ENCODE data around the gene TRIM49D2. TPM values are rescaled to one million over a fixed set of nuclear protein-coding genes. Genes with fewer than 3 reads are reported as not detected.
"Not testable (repeated sequence)": the region's sequence is repeated elsewhere in the genome, so short reads cannot be mapped to it uniquely, and the experiment has no call there.

The TRIM49D2 gene
- not detected in 2 replicates for total RNA-seq (2021)
- Bru-seq, nascent RNA: not detected
- BruChase-seq, experiment 1, labeled RNA remaining after a 2-hour chase: not detected
- not detected for BruChase-seq, experiment 2, labeled RNA remaining after a 6-hour chase
- long read RNA-seq: 0 reads

- H3K27ac ChIP-seq (ENCODE audit: low read depth, low read length, poor library complexity, severe bottlenecking); H3K36me3 ChIP-seq (ENCODE audit: insufficient read depth, low read length, poor library complexity, severe bottlenecking); DNase-seq (ENCODE audit: low spot score); BruUV-seq (replicated peaks); H3K27me3 ChIP-seq (replicated peaks; ENCODE audit: insufficient read depth, low read depth, low read length, poor library complexity); H3K4me1 ChIP-seq (ENCODE audit: insufficient read depth, low read length, poor library complexity, severe bottlenecking); POLR2A ChIA-PET (ENCODE audit: low non-redundant PET); intact Hi-C loops (cut with micrococcal nuclease; ENCODE audit: unreplicated experiment); CTCF ChIA-PET; H3K9me3 ChIP-seq (ENCODE audit: low read depth, low read length, poor library complexity, severe bottlenecking); H3K4me3 ChIP-seq (ENCODE audit: low read depth, low read length, poor library complexity, severe bottlenecking): not testable (repeated sequence)
Measured at GRCh38 chr11:89923764-89924163, at the start of gene TRIM49D2. Gene TRIM49D2, plus strand, starts transcription at chr11:89924064. Its CDS starts 2,698 bp downstream, at chr11:89926762.

GRCh38 chr11:89877511-89877910 is 46.4 kb upstream of the TRIM49D2 start:
- H3K4me3 ChIP-seq (ENCODE audit: low read depth, low read length, poor library complexity, severe bottlenecking); H3K4me1 ChIP-seq (ENCODE audit: insufficient read depth, low read length, poor library complexity, severe bottlenecking); POLR2A ChIA-PET (ENCODE audit: low non-redundant PET); intact Hi-C loops (cut with micrococcal nuclease; ENCODE audit: unreplicated experiment); H3K27me3 ChIP-seq (replicated peaks; ENCODE audit: insufficient read depth, low read depth, low read length, poor library complexity); BruUV-seq (replicated peaks); H3K27ac ChIP-seq (ENCODE audit: low read depth, low read length, poor library complexity, severe bottlenecking); H3K9me3 ChIP-seq (ENCODE audit: low read depth, low read length, poor library complexity, severe bottlenecking); H3K36me3 ChIP-seq (ENCODE audit: insufficient read depth, low read length, poor library complexity, severe bottlenecking); DNase-seq (ENCODE audit: low spot score); CTCF ChIA-PET: not testable (repeated sequence)

- intact Hi-C loops (cut with micrococcal nuclease; ENCODE audit: unreplicated experiment); H3K9me3 ChIP-seq (ENCODE audit: low read depth, low read length, poor library complexity, severe bottlenecking); H3K36me3 ChIP-seq (ENCODE audit: insufficient read depth, low read length, poor library complexity, severe bottlenecking); BruUV-seq (replicated peaks); H3K4me1 ChIP-seq (ENCODE audit: insufficient read depth, low read length, poor library complexity, severe bottlenecking); H3K27ac ChIP-seq (ENCODE audit: low read depth, low read length, poor library complexity, severe bottlenecking); H3K27me3 ChIP-seq (replicated peaks; ENCODE audit: insufficient read depth, low read depth, low read length, poor library complexity); POLR2A ChIA-PET (ENCODE audit: low non-redundant PET); DNase-seq (ENCODE audit: low spot score); H3K4me3 ChIP-seq (ENCODE audit: low read depth, low read length, poor library complexity, severe bottlenecking); CTCF ChIA-PET: not testable (repeated sequence)
Measured at GRCh38 chr11:89893245-89893644, 30.6 kb upstream of the TRIM49D2 start.

GRCh38 chr11:89900809-89901208 is 23.1 kb upstream of the TRIM49D2 start:
- intact Hi-C loops (cut with micrococcal nuclease; ENCODE audit: unreplicated experiment); POLR2A ChIA-PET (ENCODE audit: low non-redundant PET); DNase-seq (ENCODE audit: low spot score): not testable (repeated sequence)

GRCh38 chr11:89922195-89922660 is 1.6 kb upstream of the TRIM49D2 start, which contains the start of gene TRIM49D1:
Gene TRIM49D1, minus strand, starts transcription at chr11:89922245. Its CDS starts 4,535 bp downstream, at chr11:89917710.
- Histone ChIP-seq H3K36me3 (ENCODE audit: insufficient read depth, low read length, poor library complexity, severe bottlenecking) (no peaks in the 10 kb centered on the region), H3K9me3 (ENCODE audit: low read depth, low read length, poor library complexity, severe bottlenecking) (no peaks in the 10 kb centered on the region), H3K4me1 (ENCODE audit: insufficient read depth, low read length, poor library complexity, severe bottlenecking) (no peaks in the 10 kb centered on the region), H3K27me3 (replicated peaks; ENCODE audit: insufficient read depth, low read depth, low read length, poor library complexity) (no peaks in the 10 kb centered on the region), H3K4me3 (ENCODE audit: low read depth, low read length, poor library complexity, severe bottlenecking) (no peak within 1 kb of the TSS), H3K27ac (ENCODE audit: low read depth, low read length, poor library complexity, severe bottlenecking) (no peak within 1 kb of the TSS)
- no TSS peak for BruUV-seq (replicated peaks)
- intact Hi-C loops (cut with micrococcal nuclease; ENCODE audit: unreplicated experiment): no loop called here
- ChIA-PET POLR2A (ENCODE audit: low non-redundant PET) (no interaction called here), CTCF (no interaction called here)
- no peak for DNase-seq (ENCODE audit: low spot score)
- TF ChIP-seq CTCF (conservative IDR thresholded peaks at IDR 0.05; ENCODE audit: low read depth, low read length) (no peak), EZH2 (IDR thresholded peaks at IDR 0.05; ENCODE audit: borderline replicate concordance, low read depth, low read length, poor library complexity, severe bottlenecking) (no peak)

More at GRCh38 chr11:89900809-89901208, 23.1 kb upstream of the TRIM49D2 start:
- H3K4me1 ChIP-seq (ENCODE audit: insufficient read depth, low read length, poor library complexity, severe bottlenecking); H3K36me3 ChIP-seq (ENCODE audit: insufficient read depth, low read length, poor library complexity, severe bottlenecking); H3K4me3 ChIP-seq (ENCODE audit: low read depth, low read length, poor library complexity, severe bottlenecking); H3K27me3 ChIP-seq (replicated peaks; ENCODE audit: insufficient read depth, low read depth, low read length, poor library complexity); H3K27ac ChIP-seq (ENCODE audit: low read depth, low read length, poor library complexity, severe bottlenecking); BruUV-seq (replicated peaks); CTCF ChIA-PET; H3K9me3 ChIP-seq (ENCODE audit: low read depth, low read length, poor library complexity, severe bottlenecking): not testable (repeated sequence)

GRCh38 chr11:89960833-89961232 is 37.0 kb downstream of the TRIM49D2 start:
- H3K27me3 ChIP-seq (replicated peaks; ENCODE audit: insufficient read depth, low read depth, low read length, poor library complexity); POLR2A ChIA-PET (ENCODE audit: low non-redundant PET); intact Hi-C loops (cut with micrococcal nuclease; ENCODE audit: unreplicated experiment); H3K4me3 ChIP-seq (ENCODE audit: low read depth, low read length, poor library complexity, severe bottlenecking); H3K36me3 ChIP-seq (ENCODE audit: insufficient read depth, low read length, poor library complexity, severe bottlenecking); DNase-seq (ENCODE audit: low spot score); H3K27ac ChIP-seq (ENCODE audit: low read depth, low read length, poor library complexity, severe bottlenecking); CTCF ChIA-PET; H3K4me1 ChIP-seq (ENCODE audit: insufficient read depth, low read length, poor library complexity, severe bottlenecking); BruUV-seq (replicated peaks); H3K9me3 ChIP-seq (ENCODE audit: low read depth, low read length, poor library complexity, severe bottlenecking): not testable (repeated sequence)

- H3K36me3 ChIP-seq (ENCODE audit: insufficient read depth, low read length, poor library complexity, severe bottlenecking); H3K27ac ChIP-seq (ENCODE audit: low read depth, low read length, poor library complexity, severe bottlenecking); POLR2A ChIA-PET (ENCODE audit: low non-redundant PET); CTCF ChIA-PET; H3K9me3 ChIP-seq (ENCODE audit: low read depth, low read length, poor library complexity, severe bottlenecking); DNase-seq (ENCODE audit: low spot score); H3K4me1 ChIP-seq (ENCODE audit: insufficient read depth, low read length, poor library complexity, severe bottlenecking); BruUV-seq (replicated peaks); H3K4me3 ChIP-seq (ENCODE audit: low read depth, low read length, poor library complexity, severe bottlenecking); H3K27me3 ChIP-seq (replicated peaks; ENCODE audit: insufficient read depth, low read depth, low read length, poor library complexity); intact Hi-C loops (cut with micrococcal nuclease; ENCODE audit: unreplicated experiment): not testable (repeated sequence)
Measured at GRCh38 chr11:89965737-89966136, 41.9 kb downstream of the TRIM49D2 start, which contains the start of gene TRIM64. Gene TRIM64, plus strand, starts transcription at chr11:89966037. Its CDS starts 2,467 bp downstream, at chr11:89968504.

Measured in A673 (cell line).